Left lung (tissue), 10 donors: Measurements from ENCODE around the gene CCDC187. TPM values are rescaled to one million over a fixed set of nuclear protein-coding genes. Genes with fewer than 3 reads are reported as not detected.
A peak's percentile ranks its signal among the peaks of the same experiment; 100 is the strongest.

Experiments
- ATAC-seq: fragments of 200-7000 bp; cut with Tn5 transposase; one replicate; pipeline ENCODE4 v1.9.1; 2020; ENCODE audit warnings: moderate library complexity
- DNase-seq, 4 donors: peaks; one replicate each; pipeline ENCODE4 v3.0.0-alpha.2; 2013 to 2020
- H3K27ac ChIP-seq, 2 donors: fragments of 200-600 bp; sonication (generic) in 1 of 2; one replicate each; pipeline versions ENCODE4 v1.5.0 to v1.8.0; 2020 to 2021
- H3K27me3 ChIP-seq, 2 donors: fragments of 200-600 bp; sonication (generic) in 1 of 2; one replicate each; pipeline versions ENCODE4 v1.5.0 to v1.8.0; 2020 to 2021
- H3K36me3 ChIP-seq, 2 donors: fragments of 200-600 bp; sonication (generic) in 1 of 2; one replicate each; pipeline versions ENCODE4 v1.5.0 to v1.8.0; 2020 to 2021
- H3K4me1 ChIP-seq, 2 donors: fragments of 200-600 bp; one replicate each; pipeline ENCODE4 v1.8.0; 2021
- H3K4me3 ChIP-seq, 2 donors: fragments of 200-600 bp; sonication (generic) in 1 of 2; one replicate each; pipeline versions ENCODE4 v1.5.0 to v1.8.0; 2020 to 2021; ENCODE audit warnings: mild to moderate bottlenecking in 1 of 2
- H3K9me3 ChIP-seq, 2 donors: fragments of 200-600 bp; sonication (generic) in 1 of 2; one replicate each; pipeline versions ENCODE4 v1.5.0 to v1.8.0; 2020 to 2021
- CTCF ChIP-seq, 2 donors: fragments of 200-600 bp; sonication (generic) in 1 of 2; IDR thresholded peaks; one replicate each; pipeline versions ENCODE4 v1.5.0 to v1.8.0; 2021; ENCODE audit warnings: antibody characterized with exemption in 2 of 2
- intact Hi-C, 2 donors: fragments of 100-400 bp; cut with DNase I; formaldehyde crosslinking; loops; one replicate each; pipeline versions ENCODE4 v1.11.2 to v1.14.2; 2022
- polyA plus RNA-seq, 6 donors: library from polyadenylated mRNA; unstranded; fragments of 120-200 nt; gene quantifications; one replicate each; pipeline ENCODE4 v1.2.1, GENCODE V29; 2013; ENCODE audit not compliant: insufficient read length in 6 of 6
- total RNA-seq, 2 donors: library from RNA; stranded (reverse); fragmentation: NEBNext Ultra II Directional; extraction: Animal tissue kit (Norgen Biotek cat#: 25700); gene quantifications; one replicate each; pipeline ENCODE4 v1.2.1, GENCODE V29; 2021
- donor health status: DM: no; HTN: yes; CAD: no.
- donor health status: DM: no; HTN: no; CAD: no.

Gene CCDC187
- total and polyA plus RNA-seq, 8 donors, result 0.47 to 3.0 (median 1.9) TPM

GRCh38 chr9:136333045-136333444 is 29.2 kb upstream of the CCDC187 start:
- Histone ChIP-seq H3K9me3 (no peaks in the 10 kb centered on the region), H3K36me3 (peaks cover 0 to 20% of the 10 kb centered on the region in 2 donors), H3K27ac (no peak overlapping the region), H3K27me3 (peaks cover 0 to 10% of the 10 kb centered on the region in 2 donors), H3K4me3 (no peak overlapping the region), H3K4me1 (peaks cover 7 to 11% of the 10 kb centered on the region in 2 donors)
- TF ChIP-seq CTCF (IDR thresholded peaks at IDR 0.05), result no peak
- no peak for ATAC-seq
- intact Hi-C loops, result no loop called here
- DNase-seq, result no peak

- peaks cover 0 to 17% of the 10 kb centered on the region in 2 donors for H3K36me3 ChIP-seq
- peaks cover 0 to 16% of the 10 kb centered on the region in 2 donors for H3K27me3 ChIP-seq
- DNase-seq (peak in 1 of 4 donors; percentile 39), ATAC-seq (no peak)
- intact Hi-C loops, result no loop called here
- no peak overlapping the region for H3K27ac ChIP-seq
- peaks cover 10 to 16% of the 10 kb centered on the region in 2 donors for H3K4me1 ChIP-seq
- TF ChIP-seq CTCF (IDR thresholded peaks at IDR 0.05), result no peak
- H3K4me3 ChIP-seq, result no peak overlapping the region
- H3K9me3 ChIP-seq, result no peaks in the 10 kb centered on the region
Measured at GRCh38 chr9:136332482-136332983, 28.6 kb upstream of the CCDC187 start.

- H3K36me3 ChIP-seq, result peaks cover 0 to 10% of the 10 kb centered on the region in 2 donors
- H3K27ac ChIP-seq, result no peak overlapping the region
- H3K4me1 ChIP-seq, result peaks cover 12 to 22% of the 10 kb centered on the region in 2 donors
- no peak overlapping the region for H3K4me3 ChIP-seq
- ATAC-seq (no peak), DNase-seq (peak in 1 of 4 donors; percentile 71)
- TF ChIP-seq CTCF (IDR thresholded peaks at IDR 0.05), result no peak
- intact Hi-C loops, result no loop called here
- H3K27me3 ChIP-seq, result peaks cover 0 to 20% of the 10 kb centered on the region in 2 donors
- no peaks in the 10 kb centered on the region for H3K9me3 ChIP-seq
Measured at GRCh38 chr9:136331556-136332481, 27.9 kb upstream of the CCDC187 start.

- H3K27me3 ChIP-seq, result peaks cover 0 to 28% of the 10 kb centered on the region in 2 donors
- TF ChIP-seq CTCF (IDR thresholded peaks at IDR 0.05), result no peak
- intact Hi-C loops, result no loop called here
- peak in 1 of 4 donors; percentile 54 for DNase-seq
- no peak for ATAC-seq
- H3K4me3 ChIP-seq, result no peak overlapping the region
- no peaks in the 10 kb centered on the region for H3K9me3 ChIP-seq
- H3K27ac ChIP-seq, result no peak overlapping the region
- H3K4me1 ChIP-seq, result peaks cover 18 to 30% of the 10 kb centered on the region in 2 donors
- H3K36me3 ChIP-seq, result peaks cover 0 to 2% of the 10 kb centered on the region in 2 donors
Measured at GRCh38 chr9:136331030-136331429, 27.1 kb upstream of the CCDC187 start.

- no peak for ATAC-seq
- intact Hi-C loops, result no loop called here
- H3K4me3 ChIP-seq, result no peak overlapping the region
Measured at GRCh38 chr9:136330406-136330990, 26.6 kb upstream of the CCDC187 start.

More at GRCh38 chr9:136330406-136330990, 26.6 kb upstream of the CCDC187 start:
- Histone ChIP-seq H3K9me3 (no peaks in the 10 kb centered on the region), H3K27ac (no peak overlapping the region), H3K27me3 (peaks cover 0 to 33% of the 10 kb centered on the region in 2 donors), H3K36me3 (no peaks in the 10 kb centered on the region), H3K4me1 (peaks cover 18 to 31% of the 10 kb centered on the region in 2 donors)
- TF ChIP-seq CTCF (IDR thresholded peaks at IDR 0.05), result no peak
- DNase-seq, result peak in 1 of 4 donors; percentile 47
